Right lung (tissue), 5 donors: ENCODE data around the gene CFDP1. TPM values are rescaled to one million over a fixed set of nuclear protein-coding genes. Genes with fewer than 3 reads are reported as not detected.

Source experiments
- DNase-seq, 2 donors: peaks; one replicate each; pipeline ENCODE4 v3.0.0-alpha.2; 2013
- polyA plus RNA-seq, 5 donors: library from polyadenylated mRNA; unstranded; fragments of 120-200 nt; gene quantifications; one replicate each; pipeline versions ENCODE4 v1.2.1 to v1.2.3, GENCODE V29; 2013; ENCODE audit warnings: inconsistent platforms in 1 of 5, low replicate concordance in 1 of 5; ENCODE audit not compliant: insufficient read length in 5 of 5, insufficient read depth in 1 of 5

CFDP1 gene
- polyA plus RNA-seq, 5 donors, result 139 to 173 (median 147) TPM

GRCh38 chr16:75376475-75377161, 56.7 kb downstream of the CFDP1 start:
- DNase-seq, result no peak

DNA sequence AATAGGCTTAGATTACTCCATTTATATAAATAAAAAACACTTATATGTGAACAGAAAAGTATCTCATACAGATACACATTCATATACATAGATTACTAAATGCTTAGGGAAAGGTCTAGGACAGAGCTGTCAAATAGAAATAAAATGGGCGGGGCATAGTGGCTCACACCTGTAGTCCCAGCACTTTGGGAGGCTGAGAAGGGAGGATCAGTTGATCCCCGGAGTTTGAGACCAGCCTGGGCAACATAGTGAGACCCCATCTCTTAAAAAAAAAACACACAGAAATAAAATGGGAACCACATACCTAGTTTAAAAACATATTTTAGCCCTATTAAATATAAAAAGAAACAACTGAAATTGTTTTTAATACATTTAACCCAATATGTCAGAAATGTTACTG, 58.9 kb downstream of the CFDP1 start:
- no peak for DNase-seq

GRCh38 chr16:75372236-75372856, 61.0 kb downstream of the CFDP1 start:
- no peak for DNase-seq

DNA sequence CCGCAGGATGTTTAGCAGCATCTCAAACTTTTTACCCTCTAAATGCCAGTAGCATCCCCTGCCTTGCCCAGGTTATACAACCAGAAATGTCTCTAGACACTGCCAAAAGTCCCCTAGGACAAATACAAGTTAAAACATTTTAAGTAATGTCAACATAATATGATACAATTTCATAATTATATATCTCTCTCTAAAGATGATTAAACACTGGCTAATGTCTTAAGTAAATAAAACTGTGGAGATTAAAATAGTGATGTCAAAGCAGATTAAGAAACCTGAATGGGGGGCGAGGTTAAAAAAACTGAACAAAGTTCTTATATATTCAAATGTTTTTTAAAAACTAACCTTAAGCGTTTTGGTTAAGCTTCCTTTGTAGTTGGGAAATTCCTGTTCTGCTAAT, 62.1 kb downstream of the CFDP1 start:
- DNase-seq, result no peak

- DNase-seq, result no peak
These were observed 69.0 kb downstream of the CFDP1 start for GRCh38 chr16:75364286-75364791.

- no peak for DNase-seq
These were observed 70.5 kb downstream of the CFDP1 start for GRCh38 chr16:75362846-75363245.

- no peak for DNase-seq
These were observed 71.4 kb downstream of the CFDP1 start for GRCh38 chr16:75361936-75362335.

GRCh38 chr16:75354170-75354569, 79.1 kb downstream of the CFDP1 start:
- no peak for DNase-seq

DNA sequence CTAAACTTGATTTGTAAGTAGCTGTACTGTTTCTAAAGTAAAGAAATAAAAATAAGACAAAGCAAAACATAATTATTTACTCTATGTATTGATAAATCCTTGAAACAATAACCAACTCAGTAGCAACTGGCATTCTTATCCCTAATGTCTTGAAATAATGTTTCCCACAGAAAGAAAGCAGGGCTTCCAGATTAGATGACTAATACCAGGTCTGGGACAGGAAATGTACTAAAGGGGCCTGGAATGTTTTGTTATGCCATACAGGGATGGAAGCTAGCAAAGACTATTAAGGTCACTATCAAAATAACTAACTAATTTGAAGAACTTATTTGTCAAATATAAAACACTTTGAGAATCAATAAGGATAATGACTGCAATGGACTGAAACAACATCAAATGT, 82.1 kb downstream of the CFDP1 start:
- no peak for DNase-seq

DNA sequence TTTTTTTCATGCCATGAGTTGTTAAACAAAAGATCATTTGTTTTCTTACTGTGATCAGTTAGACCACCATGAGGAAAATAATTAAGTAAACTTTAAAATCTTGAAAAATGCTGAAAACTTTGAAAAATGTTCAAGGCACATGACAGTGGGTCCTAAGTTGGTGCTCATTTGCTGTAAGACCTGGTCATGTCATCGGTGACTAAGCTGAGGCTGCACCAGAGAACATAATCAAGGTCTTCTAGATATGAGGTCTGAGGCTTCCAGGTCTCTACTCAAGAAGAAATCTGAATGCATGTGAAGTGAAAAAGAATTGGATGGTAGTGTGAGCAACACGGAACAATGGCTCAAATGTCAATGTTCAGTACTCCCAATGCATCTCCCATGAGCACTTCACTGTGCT, 87.6 kb downstream of the CFDP1 start:
- no peak for DNase-seq

- peak; percentile 34 to 37 for DNase-seq
These were observed 89.4 kb downstream of the CFDP1 start for GRCh38 chr16:75343941-75344340.

- peak in 1 of 2 donors; percentile 14 for DNase-seq
These were observed 90.0 kb downstream of the CFDP1 start for GRCh38 chr16:75343286-75343685.

DNA sequence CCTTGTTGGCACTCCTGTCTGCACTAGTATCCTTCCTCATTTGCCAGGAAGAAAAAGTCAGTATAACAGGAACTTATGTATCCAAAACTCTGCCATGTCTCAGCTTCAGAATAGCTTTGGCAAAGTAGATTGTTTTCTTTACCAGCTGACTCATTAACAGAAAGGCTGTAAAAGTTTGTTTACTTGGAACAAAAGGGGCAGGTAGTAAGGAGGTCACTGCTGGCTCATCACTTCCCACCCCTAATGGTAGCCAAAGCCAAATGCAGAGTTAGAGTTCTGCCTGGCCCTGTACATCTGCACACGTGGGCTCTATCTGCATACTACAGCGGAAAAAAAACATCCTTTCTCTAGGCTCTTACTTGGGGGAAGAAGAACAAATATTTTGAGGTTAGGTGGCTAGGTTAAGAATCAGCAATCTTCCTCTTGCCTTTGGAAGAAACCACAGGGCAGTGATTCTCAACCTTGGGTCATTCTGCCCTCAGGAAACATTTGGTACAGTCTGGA, 90.9 kb downstream of the CFDP1 start:
- DNase-seq, result no peak

- DNase-seq, result no peak
These were observed 91.6 kb downstream of the CFDP1 start for GRCh38 chr16:75341564-75342307.

DNA sequence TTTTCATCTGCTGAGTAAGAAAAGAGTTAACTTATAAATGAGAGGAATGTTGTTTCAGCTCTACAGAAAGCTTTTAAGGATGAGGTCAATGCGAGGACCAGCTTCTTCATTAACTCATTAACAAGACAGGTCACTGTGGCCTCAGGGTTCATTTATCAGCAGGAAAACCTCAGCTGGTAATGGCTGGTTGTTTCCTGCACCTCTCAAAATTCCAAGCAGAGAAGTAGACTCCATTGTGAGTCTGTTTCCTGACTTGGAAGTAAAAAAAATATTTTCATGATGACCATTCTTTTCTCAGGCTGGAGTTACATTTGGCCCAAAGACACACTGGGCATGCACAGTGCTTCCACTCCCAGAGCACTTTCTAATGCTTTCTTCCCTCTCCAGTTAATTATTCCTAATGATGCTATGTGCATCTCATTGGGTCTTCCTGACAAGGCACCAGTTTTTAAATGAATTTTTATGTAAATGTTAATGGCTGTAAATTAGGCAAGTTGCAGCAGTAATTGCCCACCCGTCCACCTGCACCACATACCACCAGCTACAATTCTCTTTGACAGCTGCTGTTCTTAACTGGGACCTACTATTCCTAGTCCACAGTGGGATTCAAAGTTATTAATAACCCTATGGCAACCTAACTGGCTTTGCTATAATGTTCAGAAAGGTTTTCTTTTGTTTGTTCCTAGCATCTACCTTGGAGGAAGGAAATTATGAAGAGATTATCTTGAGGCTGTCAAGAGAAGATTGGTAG, 92.4 kb downstream of the CFDP1 start:
- DNase-seq, result no peak

GRCh38 chr16:75337430-75337829, 95.9 kb downstream of the CFDP1 start:
- no peak for DNase-seq

DNA sequence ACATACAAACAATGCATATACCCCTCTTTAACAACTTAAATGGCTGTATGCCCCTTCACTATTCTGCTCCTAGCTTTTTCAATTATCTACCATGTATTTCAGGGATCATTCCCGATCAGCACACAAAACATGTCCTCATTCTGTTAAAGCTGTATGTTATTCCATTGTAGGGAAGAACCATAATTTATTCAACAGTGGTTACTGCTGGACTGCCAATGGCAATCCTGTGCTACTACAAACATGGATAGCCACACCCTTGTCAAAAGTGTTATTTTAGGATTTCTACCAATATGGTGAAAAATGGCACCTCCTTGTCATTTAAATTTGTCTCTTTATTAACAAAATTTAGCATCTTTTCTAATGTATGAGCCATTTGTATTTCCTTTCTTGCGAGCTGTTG, 96.8 kb downstream of the CFDP1 start:
- DNase-seq, result no peak

DNA sequence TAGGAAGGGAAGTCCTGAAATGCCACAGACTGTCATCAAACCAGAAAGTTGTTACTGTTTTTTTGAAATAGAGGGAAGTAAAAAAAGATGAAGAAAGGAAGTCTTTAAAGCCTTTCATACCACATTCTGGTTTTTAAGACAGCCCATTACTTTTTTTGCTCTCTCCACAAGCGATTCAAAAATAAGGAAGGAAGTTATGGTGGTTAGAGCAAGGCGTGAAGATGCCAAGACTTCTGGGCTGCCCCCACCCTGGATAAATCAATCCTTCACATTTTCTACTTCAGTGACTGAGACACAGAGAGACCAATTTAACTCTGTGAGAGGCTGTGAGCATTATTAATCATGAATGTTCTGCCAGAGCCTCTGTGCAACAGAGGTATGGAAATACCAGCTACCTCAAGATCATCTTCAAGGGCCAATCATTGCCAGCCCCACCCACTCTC, 99.6 kb downstream of the CFDP1 start:
- no peak for DNase-seq

DNA sequence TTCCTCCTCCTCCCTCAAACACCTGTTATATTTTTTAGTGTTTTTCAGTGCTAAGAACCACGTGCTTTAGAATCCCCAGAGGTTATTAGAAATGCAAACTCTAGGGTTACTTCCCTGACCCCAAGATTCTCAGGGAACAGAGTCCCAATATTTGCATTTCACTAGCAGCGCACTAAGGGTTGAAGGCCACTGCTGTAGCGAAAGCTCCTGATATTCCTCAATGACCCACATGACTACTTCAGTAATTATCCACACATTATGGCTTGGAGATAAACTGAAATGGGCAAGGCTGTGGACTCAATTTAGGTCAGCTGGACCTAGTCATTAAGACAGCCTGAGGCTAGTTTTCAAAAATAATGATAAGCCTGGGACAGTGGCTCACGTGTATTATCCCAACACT, 103.4 kb downstream of the CFDP1 start:
- no peak for DNase-seq

DNA sequence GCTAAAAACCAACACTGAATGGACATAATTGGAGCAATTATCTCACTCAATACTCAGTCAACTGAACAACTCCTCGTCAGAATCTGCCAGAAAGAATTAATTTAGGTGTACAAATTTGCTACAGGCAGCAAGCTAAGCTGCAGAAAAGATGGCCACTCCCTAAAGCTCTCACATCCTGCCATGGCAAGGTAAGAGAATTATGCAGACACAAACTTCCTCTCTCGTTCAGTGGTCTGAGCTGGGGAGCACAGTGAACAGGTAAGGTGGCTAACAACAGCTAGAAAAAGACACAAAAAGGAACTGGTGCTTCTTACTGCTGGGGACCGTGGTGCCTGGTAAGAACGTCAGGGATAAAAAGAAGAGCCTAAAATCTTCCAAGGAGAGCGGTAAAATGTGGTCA, 107.0 kb downstream of the CFDP1 start:
- no peak for DNase-seq

GRCh38 chr16:75323933-75324332, 109.4 kb downstream of the CFDP1 start:
- DNase-seq, result no peak

- DNase-seq, result no peak
These were observed 110.1 kb downstream of the CFDP1 start for GRCh38 chr16:75323198-75323597.
